Upper lobe of left lung (tissue), 4 donors: Measurements from ENCODE around the gene KIF13A.
A peak's percentile ranks its signal among the peaks of the same experiment; 100 is the strongest.

Experiments
- POLR2AphosphoS5 ChIP-seq, 2 donors: sonication (generic); formaldehyde crosslinking; IDR thresholded peaks; one replicate each; pipeline ENCODE4 v1.5.1; 2017; ENCODE audit warnings: antibody characterized with exemption in 2 of 2
- TF ChIP-seq, protein P1 (sequence below), 6 experiments: fragments of 450-650 bp in 4 of 6; fragments of 200-600 bp in 2 of 6; sonication (generic) in 2 of 6; IDR thresholded peaks; one replicate each; pipeline ENCODE4 v1.5.1; 2016 to 2019; ENCODE audit warnings: antibody characterized with exemption in 6 of 6

DNA sequence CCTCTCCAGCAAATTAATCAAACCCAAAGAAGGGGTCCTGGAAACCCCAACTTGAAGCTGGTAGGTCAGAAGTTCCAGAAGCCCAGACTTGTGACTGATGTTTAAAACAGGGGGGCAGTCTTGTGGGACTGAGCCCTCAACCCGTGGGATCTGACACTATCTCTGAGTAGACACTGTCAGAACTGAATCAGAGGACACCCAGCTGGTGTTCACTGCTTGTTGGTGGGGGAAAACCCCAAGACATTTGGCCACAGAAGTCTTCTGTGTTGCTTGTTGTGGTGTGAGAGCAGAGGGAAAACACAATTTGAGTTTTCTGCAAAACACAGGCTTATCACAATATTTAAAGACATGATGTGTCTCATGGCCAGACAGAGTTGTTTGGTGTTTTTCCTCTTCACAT lies 29.9 kb downstream of the KIF13A start:
- TF ChIP-seq, protein P1, sequence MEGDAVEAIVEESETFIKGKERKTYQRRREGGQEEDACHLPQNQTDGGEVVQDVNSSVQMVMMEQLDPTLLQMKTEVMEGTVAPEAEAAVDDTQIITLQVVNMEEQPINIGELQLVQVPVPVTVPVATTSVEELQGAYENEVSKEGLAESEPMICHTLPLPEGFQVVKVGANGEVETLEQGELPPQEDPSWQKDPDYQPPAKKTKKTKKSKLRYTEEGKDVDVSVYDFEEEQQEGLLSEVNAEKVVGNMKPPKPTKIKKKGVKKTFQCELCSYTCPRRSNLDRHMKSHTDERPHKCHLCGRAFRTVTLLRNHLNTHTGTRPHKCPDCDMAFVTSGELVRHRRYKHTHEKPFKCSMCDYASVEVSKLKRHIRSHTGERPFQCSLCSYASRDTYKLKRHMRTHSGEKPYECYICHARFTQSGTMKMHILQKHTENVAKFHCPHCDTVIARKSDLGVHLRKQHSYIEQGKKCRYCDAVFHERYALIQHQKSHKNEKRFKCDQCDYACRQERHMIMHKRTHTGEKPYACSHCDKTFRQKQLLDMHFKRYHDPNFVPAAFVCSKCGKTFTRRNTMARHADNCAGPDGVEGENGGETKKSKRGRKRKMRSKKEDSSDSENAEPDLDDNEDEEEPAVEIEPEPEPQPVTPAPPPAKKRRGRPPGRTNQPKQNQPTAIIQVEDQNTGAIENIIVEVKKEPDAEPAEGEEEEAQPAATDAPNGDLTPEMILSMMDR (IDR thresholded peaks at IDR 0.05), result no peak
- peak; percentile 44 to 46 for TF ChIP-seq POLR2AphosphoS5 (IDR thresholded peaks at IDR 0.05)
